ENCODE data around the gene FSTL3.
"Not testable (repeated sequence)": the region's sequence is repeated elsewhere in the genome, so short reads cannot be mapped to it uniquely, and the experiment has no call there.

FSTL3 gene

DNA sequence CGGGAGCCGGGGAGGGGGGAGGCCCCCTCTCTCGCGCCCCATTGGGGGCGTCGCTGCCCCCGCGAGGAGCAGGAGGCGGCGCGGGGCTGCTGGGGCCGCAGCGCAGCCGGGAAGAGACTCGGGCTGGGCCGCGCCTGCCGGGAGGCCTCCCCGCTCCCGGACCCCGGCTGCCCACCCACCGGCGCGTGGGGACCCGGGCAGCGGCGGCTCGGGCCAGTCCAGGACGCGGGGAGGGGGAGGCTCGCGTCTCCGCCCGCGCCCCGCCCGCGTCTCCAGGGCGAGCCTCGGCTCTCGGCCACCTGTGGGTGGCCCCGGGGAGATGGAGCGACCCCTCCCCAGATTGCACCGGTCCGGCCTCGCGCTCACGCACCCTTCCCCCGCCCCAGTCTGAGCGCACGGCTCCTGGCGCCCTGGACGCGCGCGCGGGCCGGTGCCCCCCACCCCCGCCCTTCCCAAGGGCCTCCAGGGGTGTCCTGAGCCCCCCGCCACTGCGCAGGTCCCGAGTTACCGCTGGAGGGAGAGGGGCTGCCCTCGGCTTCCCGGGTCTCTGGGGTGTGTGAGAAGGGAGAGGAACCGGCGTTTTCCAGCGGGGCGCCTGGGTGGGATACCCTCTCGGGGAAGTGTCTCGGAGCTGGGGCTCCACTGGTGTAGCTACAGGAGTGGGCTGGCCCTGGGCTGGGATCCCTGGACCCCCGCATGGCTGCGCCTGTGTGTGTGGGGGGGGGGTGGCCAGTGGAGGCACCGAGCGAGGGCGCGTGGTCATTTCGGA is 33.2 kb downstream of the FSTL3 start:
- no peak for DNase-seq (ENCODE audit: low read depth in 1 of 2, low spot score in 1 of 2)

DNA sequence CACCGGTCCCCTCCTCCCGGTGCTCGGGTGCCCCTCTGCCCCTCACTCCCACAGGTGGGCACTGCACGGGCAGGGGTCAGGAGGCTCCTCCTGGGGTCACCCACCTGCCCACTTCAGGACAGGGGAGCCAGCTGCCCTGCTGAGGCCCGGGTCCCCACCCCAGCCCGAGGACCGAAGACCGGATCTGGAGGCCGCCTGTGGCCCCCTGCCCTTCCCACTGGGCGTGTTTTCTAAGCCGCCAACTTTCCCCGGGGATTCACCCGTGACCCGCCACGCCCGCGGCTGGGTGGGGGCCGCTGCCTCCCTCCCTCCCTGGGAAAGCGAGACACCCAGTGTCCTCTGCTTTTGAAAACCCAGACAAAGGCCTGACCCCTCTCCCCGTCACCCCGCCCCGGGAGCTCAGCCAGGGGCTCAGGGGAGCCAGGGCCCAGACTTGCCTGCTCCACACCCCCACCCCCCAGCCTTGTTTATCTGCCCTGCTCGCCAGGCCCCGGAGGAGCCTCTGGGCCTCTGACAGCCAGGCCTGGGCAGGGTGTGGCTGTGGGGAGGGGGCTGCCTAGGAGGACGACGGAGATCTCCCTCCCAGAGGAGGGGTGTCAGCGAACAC is 33.9 kb downstream of the FSTL3 start:
- no peak for DNase-seq (ENCODE audit: low read depth in 1 of 2, low spot score in 1 of 2)

DNA sequence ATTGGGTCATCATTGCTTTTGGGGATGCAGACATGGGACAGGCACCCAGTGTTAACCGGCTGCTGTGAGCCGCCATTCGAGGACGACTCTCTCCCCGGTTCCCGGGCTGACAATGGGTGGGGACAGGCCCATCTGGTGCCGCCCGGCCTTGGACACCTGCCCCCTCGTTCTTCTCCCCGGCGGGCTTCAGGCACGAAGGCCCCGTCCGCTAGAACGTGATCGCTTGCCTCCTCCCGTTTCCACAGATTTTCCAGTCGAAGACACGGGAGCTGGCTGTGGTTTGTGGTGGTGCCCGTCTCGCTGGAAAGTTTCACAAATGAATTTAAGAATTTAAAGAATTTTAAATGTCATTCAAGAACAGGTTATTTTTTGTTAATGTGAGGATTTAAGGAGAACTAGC is 34.6 kb downstream of the FSTL3 start:
- no peak for DNase-seq (ENCODE audit: low read depth in 1 of 2, low spot score in 1 of 2)

DNA sequence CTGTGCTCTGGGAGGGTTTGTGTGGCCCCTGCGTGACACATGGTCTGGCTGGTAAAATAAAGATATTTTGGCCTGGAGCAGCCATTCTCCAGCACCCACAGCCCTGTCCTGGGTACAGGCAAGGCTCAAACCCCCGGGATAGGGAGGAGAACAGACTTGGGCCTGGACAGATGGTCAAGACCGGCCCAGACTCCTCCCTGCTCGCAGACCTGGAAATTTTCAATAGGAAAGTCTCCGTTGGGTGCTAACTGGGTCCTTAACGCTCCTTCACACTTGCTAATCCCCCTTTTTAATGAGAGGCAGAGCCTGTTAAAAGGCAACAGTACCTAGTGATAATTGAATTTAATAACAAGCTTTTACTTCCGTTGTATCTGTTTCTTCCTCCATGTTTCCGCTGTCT is 35.1 kb downstream of the FSTL3 start:
- no peak for DNase-seq (ENCODE audit: low read depth in 1 of 2, low spot score in 1 of 2)

DNA sequence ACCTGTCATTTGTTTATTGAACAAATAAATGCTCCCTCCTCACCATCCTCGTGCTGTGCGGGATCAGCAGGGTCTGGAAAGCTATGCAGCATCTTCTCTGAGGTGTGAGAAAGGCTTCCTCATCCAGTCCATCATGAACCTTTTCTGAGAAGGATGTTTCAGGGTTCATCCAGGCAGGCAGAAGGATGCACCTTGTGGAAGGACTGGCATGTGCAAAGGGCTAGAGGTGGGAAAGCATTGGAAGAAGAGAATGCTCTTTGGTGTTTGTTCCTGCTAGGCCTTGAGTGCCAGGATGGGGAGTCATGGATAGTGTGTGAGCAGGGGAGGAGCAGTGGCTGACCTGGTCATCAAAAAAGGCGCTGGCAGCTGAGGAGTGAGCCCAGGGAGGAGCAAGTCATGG is 39.2 kb downstream of the FSTL3 start:
- no peak for DNase-seq (ENCODE audit: low read depth in 1 of 2, low spot score in 1 of 2)

DNA sequence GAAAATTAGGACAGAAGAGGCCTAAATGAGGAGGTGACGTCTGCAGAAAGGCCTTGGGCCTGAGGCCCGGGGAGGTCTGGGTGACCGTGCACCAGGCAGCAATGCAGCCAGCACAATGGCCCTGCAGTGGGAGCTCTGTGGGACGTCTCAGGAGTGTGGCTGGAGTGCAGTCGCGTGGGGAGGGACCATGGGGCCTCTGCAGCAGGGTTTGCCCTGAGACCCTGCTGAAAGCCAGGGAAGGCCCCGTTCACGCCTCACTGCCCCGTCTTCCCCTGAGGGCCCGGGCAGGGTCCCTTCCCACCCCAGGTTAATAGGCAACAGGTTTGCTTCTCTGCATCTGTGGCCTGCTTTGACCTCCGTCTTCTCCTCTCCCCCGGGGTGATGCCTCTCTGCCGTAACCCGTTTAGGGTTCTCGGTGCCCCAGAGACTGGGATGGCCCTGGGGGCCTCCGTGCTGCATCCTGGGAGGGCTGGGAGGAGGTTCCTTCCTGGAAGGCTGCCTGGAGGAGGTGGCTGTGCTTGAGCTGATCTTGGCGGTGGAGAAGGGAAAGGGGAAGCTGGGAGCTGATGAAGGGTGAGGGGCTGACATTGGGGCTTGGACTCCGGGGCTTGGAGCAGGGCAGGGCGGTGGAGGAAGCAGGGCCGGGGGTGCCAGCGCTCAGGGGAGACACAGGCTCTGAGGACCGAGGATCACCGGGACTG is 42.2 kb downstream of the FSTL3 start:
- DNase-seq (ENCODE audit: low read depth in 1 of 2, low spot score in 1 of 2), result no peak

DNA sequence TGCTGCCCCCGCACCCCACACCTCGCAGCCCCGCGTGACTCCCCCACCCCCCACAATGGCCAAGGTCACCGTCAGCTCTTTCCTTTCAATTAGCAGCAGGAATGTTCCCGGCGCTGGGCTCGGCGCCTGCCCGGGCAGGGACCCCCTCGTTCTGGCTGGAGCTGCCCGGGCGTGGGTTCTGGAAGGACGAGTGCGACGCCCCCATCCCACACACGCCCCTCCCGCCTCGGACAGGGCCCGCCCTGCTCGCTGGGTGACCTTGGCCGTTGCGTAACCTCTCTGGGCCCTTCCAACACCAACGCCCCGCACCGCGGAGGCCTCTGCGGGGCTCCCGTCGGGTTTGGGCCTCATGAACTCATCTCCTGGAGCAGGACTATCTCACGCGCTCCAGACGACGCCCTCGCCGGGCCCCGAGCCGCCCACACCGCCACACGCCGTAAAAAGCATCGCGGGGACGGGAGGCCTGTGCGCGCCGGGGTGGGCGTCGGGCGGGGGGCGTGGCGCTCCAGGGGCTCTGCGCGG is 42.9 kb downstream of the FSTL3 start:
- no peak for DNase-seq (ENCODE audit: low read depth in 1 of 2, low spot score in 1 of 2)

DNA sequence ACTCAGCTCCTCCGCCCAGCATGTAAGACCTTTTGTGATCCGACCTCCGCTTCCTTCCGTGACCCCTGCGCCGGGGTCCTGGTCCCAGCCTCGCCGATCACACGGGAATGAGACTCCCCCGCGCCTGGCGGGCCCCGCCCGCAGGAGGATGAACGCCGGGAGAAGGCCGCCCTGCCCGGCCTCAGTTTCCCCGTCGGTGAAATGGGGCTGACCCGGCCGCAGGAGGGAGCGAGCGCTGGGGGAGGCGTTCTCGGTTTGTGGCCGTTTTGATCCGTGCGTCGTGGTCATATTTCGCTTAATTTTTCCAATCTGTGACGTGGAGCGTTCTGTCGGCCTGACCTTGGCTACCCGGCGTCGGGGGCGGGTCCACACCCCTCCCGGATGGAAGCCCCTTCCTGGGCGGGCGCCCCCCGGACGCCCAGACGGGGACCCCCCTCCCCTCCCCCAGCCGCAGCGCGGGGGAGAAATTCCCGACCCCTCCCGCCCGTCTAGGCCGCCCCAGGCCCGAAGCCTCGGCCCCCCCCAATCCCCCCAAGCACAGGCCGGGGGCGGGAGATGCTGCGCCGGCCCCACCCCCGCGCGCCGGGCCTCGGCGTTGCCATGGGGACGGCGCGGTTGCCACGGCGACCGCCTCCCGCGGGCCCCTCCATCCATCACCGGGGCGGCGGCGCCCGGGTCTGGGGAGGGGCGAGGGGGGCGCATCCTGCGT is 43.6 kb downstream of the FSTL3 start:
- no peak for DNase-seq (ENCODE audit: low read depth in 1 of 2, low spot score in 1 of 2)

DNA sequence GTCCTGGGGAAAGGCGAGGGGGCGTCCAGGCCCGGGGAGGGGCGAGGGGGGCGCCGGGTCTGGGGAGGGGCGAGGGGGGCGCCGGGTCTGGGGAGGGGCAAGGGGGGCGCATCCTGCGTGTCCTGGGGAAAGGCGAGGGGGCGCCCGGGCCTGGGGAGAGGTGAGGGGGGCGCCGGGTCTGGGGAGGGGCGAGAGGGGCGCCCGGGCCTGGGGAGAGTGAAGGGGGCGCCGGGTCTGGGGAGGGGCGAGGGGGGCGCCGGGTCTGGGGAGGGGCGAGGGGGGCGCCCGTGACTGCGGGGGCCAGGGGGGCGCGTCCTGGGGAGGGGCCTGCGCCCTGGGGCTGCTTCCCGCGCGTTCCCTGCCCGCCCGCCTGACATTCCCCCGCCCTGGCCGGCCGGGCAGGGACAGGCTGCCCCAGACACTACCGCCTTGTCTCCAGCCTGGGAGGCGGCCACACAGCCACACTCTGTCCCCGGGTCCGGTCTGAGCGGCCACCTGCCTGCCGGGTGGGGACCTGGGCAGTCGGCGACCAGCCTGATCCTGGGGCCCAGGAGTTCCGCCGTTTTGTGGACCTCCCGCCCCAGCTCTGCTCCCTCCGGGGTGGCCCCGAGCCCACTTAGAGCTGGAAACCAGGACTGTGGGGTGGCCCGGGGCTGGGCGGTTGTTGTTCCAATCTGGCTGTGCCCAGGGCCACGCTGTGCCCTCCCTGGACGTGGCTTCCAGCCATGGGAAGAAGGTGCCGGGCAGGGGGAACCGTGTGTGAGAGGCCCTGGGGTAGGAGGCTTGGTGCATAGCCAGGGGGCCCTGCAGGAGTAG is 44.4 kb downstream of the FSTL3 start:
- DNase-seq (ENCODE audit: low read depth in 1 of 2, low spot score in 1 of 2), result no peak

DNA sequence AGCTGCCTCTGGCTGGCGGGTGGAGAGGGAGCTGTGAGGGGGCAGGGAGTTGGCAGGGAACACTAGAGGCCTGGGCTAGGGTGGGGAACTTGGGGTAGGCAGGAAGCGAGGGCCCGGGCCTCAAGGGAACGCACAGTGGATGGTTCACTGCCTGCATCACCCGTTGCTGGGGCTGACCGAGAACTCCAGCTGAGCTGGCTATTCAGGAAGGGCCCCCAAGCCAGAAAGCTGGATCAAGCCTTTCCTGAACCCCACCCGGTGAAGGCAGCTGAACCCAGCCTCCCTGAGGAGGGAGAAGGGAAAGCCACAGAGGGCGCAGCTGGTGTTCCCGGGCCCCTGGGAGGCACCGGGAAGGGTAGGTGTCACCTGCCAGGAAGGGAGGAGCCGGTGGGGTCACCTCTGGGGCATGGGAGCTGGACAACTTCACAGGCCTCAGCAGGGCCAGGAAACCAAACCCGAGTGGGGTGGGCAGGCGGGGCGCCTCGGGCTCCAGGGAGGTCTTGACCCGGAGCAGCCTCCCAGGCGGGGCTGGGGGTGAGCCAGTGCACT is 46.4 kb downstream of the FSTL3 start:
- DNase-seq (ENCODE audit: low read depth in 1 of 2, low spot score in 1 of 2), result no peak

DNA sequence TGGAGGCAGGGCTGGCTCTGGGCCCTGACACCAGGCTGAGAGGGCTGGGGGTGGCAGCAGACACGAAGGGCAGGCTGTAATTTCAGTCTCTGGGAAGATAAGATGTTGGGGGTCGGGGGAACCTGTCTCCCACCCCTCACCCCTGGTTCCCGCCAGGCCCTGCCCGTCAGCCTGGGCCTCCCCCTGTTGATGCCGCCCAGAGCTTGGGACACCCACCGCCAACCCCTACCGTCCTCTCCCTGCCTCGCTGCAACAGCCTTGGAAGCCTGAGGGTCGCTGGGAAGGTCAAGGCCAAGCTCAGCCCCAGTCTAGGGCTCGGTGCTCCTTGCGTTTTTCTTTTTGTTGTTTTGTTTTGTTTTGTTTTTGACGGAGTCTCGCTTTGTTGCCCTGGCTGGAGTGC is 47.1 kb downstream of the FSTL3 start:
- DNase-seq (ENCODE audit: low read depth in 1 of 2, low spot score in 1 of 2), result no peak

DNA sequence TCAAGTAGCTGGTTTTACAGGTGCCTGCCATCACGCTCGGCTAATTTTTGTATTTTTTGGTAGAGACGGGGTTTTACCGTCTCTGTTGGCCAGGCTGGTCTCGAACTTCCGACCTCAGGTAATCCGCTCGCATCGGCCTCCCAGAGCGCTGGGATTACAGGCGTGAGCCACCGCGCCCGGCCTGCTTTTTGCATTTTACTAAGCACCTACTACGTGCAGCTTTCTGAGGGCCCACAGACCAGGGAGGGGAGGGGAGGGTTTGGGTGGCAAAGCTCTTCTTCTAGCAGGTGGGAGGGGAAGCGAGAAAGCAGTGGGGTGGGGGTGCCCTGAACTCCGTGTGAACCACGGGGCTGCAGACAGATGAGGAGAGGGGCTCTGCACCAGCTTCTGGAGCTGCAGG is 47.5 kb downstream of the FSTL3 start:
- no peak for DNase-seq (ENCODE audit: low read depth in 1 of 2, low spot score in 1 of 2)

DNA sequence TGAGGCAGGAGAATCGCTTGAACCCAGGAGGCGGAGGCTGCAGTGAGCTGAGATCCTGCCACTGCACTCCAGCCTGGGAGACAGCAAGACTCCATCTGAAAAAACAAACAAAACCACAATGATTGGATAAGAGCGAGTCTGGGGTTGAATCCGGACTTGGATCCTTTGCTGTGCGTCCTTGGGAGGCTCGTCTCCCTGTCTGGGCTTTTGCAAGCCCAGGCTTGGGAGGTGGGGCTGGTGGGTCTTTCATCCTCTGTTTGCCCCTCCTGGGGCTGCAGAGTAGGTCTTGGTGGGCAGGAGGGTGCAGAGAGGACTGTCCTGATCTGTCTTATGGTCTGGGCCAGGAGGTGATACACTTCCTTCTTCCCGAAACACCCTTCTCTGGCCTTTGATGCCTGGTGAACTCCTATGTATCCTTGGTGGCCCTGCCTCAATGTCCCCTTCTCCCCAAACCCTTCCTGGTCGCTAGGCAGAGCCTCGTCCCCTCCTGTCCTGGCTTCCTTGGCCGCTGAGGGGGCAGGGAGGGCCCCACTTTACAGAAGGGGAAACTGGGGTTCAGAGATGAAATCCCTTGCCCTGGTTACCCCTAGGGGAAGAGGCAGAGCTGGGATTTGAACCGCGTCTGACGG is 49.4 kb downstream of the FSTL3 start:
- no peak for DNase-seq (ENCODE audit: low read depth in 1 of 2, low spot score in 1 of 2)

DNA sequence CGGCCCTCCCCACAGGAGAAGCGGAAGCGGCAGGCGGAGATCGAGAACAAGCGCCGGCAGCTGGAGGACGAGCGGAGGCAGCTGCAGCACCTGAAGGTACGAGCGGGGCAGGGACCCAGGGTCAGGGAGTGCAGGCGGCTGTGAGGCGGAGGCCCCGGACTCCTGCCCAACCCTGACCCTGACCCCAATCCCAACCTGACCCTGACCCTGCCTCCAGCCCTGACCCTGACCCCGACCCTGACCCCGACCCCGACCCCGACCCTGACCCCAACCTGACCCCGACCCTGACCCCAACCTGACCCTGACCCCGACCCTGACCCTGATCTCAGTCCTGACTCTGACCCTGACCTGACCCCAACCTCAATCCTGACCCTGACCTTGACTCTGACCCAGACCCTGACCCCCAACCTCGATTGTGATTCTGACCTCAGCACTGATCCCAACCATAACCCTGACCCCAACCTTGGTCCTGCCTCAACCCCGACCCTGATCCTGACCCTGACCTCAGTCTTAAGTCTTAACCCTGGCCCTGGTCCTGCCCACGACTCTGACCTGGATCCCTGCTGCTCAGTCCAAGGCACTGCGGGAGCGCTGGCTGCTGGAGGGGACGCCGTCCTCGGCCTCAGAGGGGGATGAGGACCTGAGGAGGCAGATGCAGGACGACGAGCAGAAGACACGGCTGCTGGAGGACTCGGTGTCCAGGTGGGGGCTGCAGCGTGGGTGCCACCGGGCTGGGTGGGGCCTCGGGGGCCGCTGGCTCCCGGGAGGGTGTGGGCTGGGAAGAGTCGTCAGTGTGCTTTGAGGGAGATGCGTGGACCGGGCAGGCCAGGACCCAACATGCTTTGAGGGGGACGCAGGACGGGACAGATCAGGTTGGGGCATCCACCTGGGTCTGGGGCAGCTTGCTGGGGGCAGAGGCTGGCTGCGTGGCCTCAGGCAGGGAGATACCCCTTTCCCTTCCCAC is 51.1 kb downstream of the FSTL3 start:
- DNase-seq (ENCODE audit: low read depth in 1 of 2, low spot score in 1 of 2), result no peak

DNA sequence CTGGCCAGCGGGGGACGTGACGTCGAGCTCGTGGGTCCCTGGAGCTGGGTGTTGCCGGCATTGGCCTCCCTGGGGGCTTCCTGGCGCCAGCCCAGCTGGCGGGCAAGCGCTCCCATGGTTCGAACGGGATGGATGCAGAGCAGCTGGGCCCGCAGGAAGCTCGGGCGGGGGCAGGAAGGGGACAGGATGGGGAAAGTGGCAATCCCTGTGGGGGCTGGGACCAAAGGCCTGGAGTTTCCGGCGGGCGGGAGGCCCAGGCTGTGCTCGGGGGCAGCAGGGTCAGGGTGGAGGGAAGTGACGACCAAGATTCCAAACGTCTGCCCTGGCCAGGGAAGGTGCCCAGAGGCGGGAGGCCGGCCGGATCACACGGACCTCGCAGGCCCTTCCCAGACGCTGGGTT is 51.8 kb downstream of the FSTL3 start:
- DNase-seq (ENCODE audit: low read depth in 1 of 2, low spot score in 1 of 2), result no peak

DNA sequence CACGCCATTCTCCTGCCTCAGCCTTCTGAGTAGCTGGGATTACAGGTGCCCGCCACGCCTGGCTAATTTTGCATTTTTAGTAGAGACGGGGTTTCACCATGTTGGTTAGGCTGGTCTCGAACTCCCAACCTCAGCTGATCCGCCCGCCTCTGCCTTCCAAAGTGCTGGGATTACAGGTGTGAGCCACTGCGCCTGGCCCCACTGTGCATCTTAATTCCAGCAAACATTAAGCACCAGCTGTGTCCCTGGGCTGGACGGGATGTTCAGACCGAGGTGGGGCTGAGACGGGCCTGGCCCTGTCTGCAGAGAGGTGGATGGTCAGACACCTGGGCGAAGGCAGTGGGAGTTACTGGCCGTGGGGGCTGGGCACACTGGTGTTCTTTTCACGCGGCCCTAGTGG is 53.4 kb downstream of the FSTL3 start:
- not testable (repeated sequence) for DNase-seq (ENCODE audit: low read depth in 1 of 2, low spot score in 1 of 2)

DNA sequence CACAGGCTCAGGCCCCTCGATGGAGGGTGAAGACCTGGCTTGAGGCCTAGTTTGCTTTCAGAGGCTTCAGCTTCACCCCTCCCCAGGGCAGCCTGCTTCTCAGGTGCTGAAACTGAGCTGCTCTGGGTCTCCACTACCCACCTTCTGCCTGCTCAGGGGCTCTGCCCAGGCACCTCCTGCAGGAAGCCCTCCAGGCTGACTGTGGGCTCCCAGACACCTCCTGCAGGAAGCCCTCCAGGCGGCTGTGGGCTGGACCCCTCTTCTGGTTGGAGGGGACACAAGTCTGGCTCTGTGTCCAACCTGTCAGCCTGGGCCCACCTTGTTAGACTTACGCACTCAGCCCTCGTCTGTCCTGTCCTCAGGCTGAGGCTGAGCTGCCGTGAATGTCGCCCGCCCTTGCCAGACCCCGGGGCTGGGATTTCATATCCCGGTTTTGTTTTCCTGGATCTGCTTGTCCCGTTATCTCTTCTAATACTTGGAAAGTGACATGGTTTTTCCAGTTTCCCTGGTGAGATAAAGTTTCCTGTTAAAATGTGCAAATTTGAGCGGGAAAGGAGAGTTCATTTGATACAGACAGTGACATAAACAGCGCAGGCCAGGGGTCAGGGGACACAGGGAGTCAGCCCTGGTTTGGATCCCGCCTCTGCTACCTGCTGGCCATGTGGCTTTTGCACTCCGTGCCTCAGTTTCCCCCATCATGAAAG is 53.9 kb downstream of the FSTL3 start:
- DNase-seq (ENCODE audit: low read depth in 1 of 2, low spot score in 1 of 2), result no peak

DNA sequence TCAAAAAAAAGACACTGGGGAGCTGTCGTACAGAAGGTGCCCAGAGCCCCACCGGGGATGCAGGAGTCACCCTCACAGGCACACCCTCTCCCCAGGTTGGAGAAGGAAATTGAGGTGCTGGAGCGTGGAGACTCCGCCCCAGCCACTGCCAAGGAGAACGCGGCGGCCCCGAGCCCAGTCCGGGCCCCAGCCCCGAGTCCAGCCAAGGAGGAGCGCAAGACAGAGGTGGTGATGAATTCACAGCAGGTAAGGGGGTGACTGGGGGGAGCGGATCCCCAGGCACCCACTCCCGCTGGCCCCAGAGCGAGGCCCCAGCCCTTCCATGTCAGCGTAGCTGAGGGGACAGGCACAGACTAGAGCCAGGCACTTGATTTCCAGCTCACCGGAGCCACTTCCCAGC is 54.8 kb downstream of the FSTL3 start:
- no peak for DNase-seq (ENCODE audit: low read depth in 1 of 2, low spot score in 1 of 2)

All from activated T-helper 1 cell treated with anti-CD3 and anti-CD28 coated beads, Interleukin-2, amount 50 U/mL, for 16 hours (primary cell).